BJ (cell line): ENCODE measurements around the gene SLC26A1. TPM values are rescaled to one million over a fixed set of nuclear protein-coding genes. Genes with fewer than 3 reads are reported as not detected.

Experiments used
- CTCF ChIA-PET: fragments of 350-600 bp; formaldehyde crosslinking; extraction: SDS; loops from one replicate; lab custom pipeline; 2021; ENCODE audit warnings: antibody characterized with exemption, inconsistent platforms; lab: Yijun Ruan, JAX
- POLR2A ChIA-PET: fragments of 300-600 bp; sonication (Branson Sonifier 250); formaldehyde crosslinking; extraction: SDS; loops from one replicate; lab custom pipeline; 2021; ENCODE audit warnings: antibody characterized with exemption; lab: Charles Lee
- DNase-seq: peaks from one replicate; pipeline ENCODE4 v3.0.0-alpha.2; 2011; ENCODE audit warnings: low read depth
- H3K27me3 ChIP-seq: 2 replicates; pipeline ENCODE4 v1.6.0; 2011; ENCODE audit warnings: low read length; ENCODE audit not compliant: control insufficient read depth, insufficient read depth
- H3K36me3 ChIP-seq: 2 replicates; pipeline ENCODE4 v1.5.1; 2011; ENCODE audit warnings: low read length; ENCODE audit not compliant: control insufficient read depth, insufficient read depth
- H3K4me3 ChIP-seq: 2 replicates; pipeline ENCODE4 v1.5.1; 2011; ENCODE audit warnings: low read depth, mild to moderate bottlenecking, control low read depth, low read length
- polyA plus RNA-seq: library from polyadenylated mRNA; depleted of rRNA; stranded (reverse); fragments of >200 nt; gene quantifications from 2 replicates; pipeline ENCODE4 v1.2.3, GENCODE V29; 2011
- TF ChIP-seq, protein P1 (sequence below): IDR thresholded peaks from 2 replicates; pipeline ENCODE4 v1.5.1; 2011; ENCODE audit warnings: low read depth, mild to moderate bottlenecking, control low read depth, inconsistent platforms, low read length, moderate library complexity; ENCODE audit not compliant: insufficient read depth

The SLC26A1 gene
- polyA plus RNA-seq, 1 experiment = not detected

- TF ChIP-seq, protein P1, sequence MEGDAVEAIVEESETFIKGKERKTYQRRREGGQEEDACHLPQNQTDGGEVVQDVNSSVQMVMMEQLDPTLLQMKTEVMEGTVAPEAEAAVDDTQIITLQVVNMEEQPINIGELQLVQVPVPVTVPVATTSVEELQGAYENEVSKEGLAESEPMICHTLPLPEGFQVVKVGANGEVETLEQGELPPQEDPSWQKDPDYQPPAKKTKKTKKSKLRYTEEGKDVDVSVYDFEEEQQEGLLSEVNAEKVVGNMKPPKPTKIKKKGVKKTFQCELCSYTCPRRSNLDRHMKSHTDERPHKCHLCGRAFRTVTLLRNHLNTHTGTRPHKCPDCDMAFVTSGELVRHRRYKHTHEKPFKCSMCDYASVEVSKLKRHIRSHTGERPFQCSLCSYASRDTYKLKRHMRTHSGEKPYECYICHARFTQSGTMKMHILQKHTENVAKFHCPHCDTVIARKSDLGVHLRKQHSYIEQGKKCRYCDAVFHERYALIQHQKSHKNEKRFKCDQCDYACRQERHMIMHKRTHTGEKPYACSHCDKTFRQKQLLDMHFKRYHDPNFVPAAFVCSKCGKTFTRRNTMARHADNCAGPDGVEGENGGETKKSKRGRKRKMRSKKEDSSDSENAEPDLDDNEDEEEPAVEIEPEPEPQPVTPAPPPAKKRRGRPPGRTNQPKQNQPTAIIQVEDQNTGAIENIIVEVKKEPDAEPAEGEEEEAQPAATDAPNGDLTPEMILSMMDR = no peak
- ChIA-PET POLR2A (no interaction called here), CTCF (no interaction called here)
- H3K36me3 ChIP-seq = peaks cover 2% of the 10 kb centered on the region
- H3K27me3 ChIP-seq = no peaks in the 10 kb centered on the region
- DNase-seq = no peak
- H3K4me3 ChIP-seq = no peak overlapping the region
Observed at GRCh38 chr4:951594-952468, 41.4 kb downstream of the SLC26A1 start.

DNA sequence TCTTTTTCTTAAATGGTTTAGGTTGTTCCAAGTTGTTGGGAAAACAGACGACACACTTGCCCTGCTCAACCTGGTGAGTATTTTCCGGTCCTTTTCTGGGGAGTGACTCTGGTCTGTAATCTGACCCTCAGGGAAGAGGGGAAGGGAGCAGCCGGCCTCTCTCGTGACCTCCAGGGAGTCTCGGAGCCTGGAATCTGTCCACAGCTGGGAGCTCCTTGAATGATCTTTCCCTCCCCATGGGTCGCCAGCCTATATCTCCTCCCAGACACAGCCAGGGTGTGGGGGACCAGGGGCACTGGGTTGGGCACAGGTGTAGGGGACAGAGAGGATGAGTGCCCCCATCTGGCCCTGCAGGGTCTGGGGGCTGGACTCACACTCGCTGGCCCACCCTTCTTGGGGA, 42.0 kb downstream of the SLC26A1 start:
- ChIA-PET POLR2A (no interaction called here), CTCF (no interaction called here)
- TF ChIP-seq, protein P1 = no peak
- Histone ChIP-seq H3K4me3 (no peak overlapping the region), H3K36me3 (peaks cover 2% of the 10 kb centered on the region), H3K27me3 (no peaks in the 10 kb centered on the region)
- DNase-seq = no peak

GRCh38 chr4:950136-951020, 42.8 kb downstream of the SLC26A1 start:
- POLR2A ChIA-PET = no interaction called here
- H3K4me3 ChIP-seq = no peak overlapping the region
- no peaks in the 10 kb centered on the region for H3K27me3 ChIP-seq
- TF ChIP-seq, protein P1 = no peak
- CTCF ChIA-PET = no interaction called here
- no peak for DNase-seq
- H3K36me3 ChIP-seq = peaks cover 1% of the 10 kb centered on the region; the same call in 1 of the 2 replicates

GRCh38 chr4:949656-950055, 43.5 kb downstream of the SLC26A1 start:
- H3K36me3 ChIP-seq = no peaks in the 10 kb centered on the region; the same call in 1 of the 2 replicates
- CTCF ChIA-PET = no interaction called here
- H3K4me3 ChIP-seq = no peak overlapping the region
- POLR2A ChIA-PET = no interaction called here
- DNase-seq = no peak
- no peaks in the 10 kb centered on the region for H3K27me3 ChIP-seq
- TF ChIP-seq, protein P1 = no peak

GRCh38 chr4:948936-949300, 44.3 kb downstream of the SLC26A1 start:
- ChIA-PET CTCF (no interaction called here), POLR2A (no interaction called here)
- DNase-seq = no peak
- TF ChIP-seq, protein P1 = no peak
- Histone ChIP-seq H3K36me3 (no peaks in the 10 kb centered on the region; the same call in 1 of the 2 replicates), H3K27me3 (no peaks in the 10 kb centered on the region), H3K4me3 (no peak overlapping the region)
